Stimulated activated naive CD8-positive, alpha-beta T cell treated with anti-CD3 and anti-CD28 coated beads, Interleukin-15, Interleukin-2, amounts not matched to agents 100 ng/mL and 50 ng/mL, for 24 hours (primary cell): ENCODE measurements around the gene TULP3.

Source experiments
- H3K27ac Mint-ChIP-seq: one replicate; pipeline ENCODE4 v1.8.0; 2021; ENCODE audit warnings: mild to moderate bottlenecking, mixed read lengths
- H3K27me3 Mint-ChIP-seq: one replicate; pipeline ENCODE4 v1.8.0; 2021; ENCODE audit warnings: mixed read lengths
- H3K36me3 Mint-ChIP-seq: one replicate; pipeline ENCODE4 v1.8.0; 2021; ENCODE audit warnings: low read depth, mixed read lengths
- H3K4me1 Mint-ChIP-seq: one replicate; pipeline ENCODE4 v1.8.0; 2021; ENCODE audit warnings: low read depth, mixed read lengths
- H3K4me3 Mint-ChIP-seq: one replicate; pipeline ENCODE4 v1.8.0; 2021; ENCODE audit warnings: mild to moderate bottlenecking, mixed read lengths
- H3K9me3 Mint-ChIP-seq: one replicate; pipeline ENCODE4 v1.8.0; 2021; ENCODE audit warnings: mixed read lengths

TULP3 gene, protein sequence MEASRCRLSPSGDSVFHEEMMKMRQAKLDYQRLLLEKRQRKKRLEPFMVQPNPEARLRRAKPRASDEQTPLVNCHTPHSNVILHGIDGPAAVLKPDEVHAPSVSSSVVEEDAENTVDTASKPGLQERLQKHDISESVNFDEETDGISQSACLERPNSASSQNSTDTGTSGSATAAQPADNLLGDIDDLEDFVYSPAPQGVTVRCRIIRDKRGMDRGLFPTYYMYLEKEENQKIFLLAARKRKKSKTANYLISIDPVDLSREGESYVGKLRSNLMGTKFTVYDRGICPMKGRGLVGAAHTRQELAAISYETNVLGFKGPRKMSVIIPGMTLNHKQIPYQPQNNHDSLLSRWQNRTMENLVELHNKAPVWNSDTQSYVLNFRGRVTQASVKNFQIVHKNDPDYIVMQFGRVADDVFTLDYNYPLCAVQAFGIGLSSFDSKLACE

DNA sequence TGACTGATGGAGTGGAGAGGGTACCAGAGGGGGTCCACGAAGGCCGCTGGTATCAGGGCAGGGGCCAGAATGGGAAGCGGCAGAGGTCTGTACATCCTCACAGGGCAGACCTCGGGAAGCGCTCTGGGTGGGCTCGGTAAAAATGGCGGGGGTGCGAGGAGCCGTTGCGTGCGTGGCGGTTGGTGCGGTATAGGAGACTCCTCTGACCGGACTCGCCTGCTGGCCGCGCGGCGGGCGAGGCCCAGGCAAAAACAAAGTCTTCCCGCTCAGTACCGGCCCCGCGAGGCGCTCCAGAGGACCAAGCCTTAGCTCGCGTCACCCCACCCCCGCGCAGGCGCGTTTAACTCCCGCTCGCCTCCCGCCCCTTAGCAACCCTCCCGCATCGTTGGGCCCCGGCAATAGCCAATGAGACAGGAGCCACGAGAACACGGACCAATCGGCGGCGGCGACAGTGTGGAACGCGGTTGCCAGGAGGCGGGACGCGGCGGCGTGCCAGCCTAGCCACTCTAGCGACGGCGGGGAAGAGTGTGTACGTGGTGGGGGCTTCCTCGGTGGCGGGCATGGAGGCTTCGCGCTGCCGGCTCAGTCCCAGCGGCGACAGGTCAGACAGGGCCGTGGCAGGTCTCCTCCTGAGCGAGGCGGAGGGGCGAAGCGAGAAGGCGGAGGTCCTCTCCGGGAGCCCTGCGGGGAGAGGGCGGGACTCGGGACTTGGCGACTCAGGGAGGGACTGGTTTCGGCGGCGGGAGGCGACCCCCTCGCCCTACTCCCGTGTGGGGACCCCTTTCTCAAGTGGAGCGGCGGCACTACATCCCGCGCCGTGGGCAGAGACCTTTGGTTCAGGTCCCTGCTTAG lies at the start of gene TULP3:
Gene TULP3 (plus strand): TSS at position 504 of the 852 bp plus-strand sequence. CDS start 57 bp downstream, at position 561.
- Mint-ChIP-seq H3K36me3 (peaks cover 25% of the 10 kb centered on the region), H3K9me3 (no peaks in the 10 kb centered on the region), H3K27ac (peak within 1 kb of the TSS; percentile 96), H3K4me3 (peak within 1 kb of the TSS; percentile 88), H3K4me1 (peaks cover 37% of the 10 kb centered on the region), H3K27me3 (no peaks in the 10 kb centered on the region)

DNA sequence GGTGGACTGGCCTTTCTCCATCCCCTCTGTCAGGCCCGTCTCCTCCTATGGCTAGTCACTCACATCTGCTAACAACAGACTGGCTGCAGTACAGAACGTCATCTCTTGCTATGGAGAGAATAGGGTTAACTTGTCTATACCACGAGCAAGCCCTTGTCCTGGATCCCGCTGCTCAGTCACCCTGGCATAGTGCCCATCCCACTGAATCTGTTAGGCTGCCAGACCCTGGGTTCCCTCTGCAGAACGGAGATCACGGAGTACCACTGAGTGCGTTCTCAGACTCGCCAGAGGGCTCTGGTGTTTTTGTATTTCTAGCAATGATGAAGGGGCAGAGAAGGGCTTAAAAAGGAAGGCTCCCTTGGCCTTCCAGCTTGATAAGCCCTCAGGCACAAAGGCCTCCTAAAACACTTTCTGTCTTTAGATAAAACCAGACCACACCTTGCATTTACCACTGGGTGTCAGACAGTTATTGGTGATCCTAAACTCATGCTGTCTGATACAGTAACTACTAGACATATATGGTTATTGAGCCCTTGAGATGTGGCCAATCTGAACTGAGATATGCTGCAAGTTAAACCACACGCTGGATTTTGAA lies 49.5 kb upstream of the TULP3 start:
- H3K36me3 Mint-ChIP-seq, result peaks cover 46% of the 10 kb centered on the region

DNA sequence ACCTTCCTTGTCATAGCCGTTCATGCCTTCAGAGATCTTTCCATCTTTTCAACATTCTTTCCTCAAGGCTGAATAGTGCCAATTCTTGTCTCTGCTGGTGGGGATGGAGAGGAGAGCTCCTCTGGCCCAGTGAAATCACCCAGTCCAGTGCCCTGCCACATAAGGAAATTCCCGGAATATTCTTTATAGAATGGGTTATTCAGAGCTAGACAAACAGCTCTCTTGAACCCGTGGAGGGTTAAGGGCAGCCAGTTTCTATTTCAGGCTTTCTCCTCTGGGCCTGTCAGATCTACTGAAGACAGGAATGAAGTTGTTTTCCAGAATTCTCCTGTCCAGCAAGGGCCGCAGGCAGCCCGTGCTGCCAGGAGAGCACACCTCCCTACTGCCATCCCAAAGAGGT lies 47.7 kb upstream of the TULP3 start:
- H3K36me3 Mint-ChIP-seq, result peaks cover 42% of the 10 kb centered on the region
- no peaks in the 10 kb centered on the region for H3K4me1 Mint-ChIP-seq
- H3K27me3 Mint-ChIP-seq, result no peaks in the 10 kb centered on the region
- no peak overlapping the region for H3K27ac Mint-ChIP-seq
- no peak overlapping the region for H3K4me3 Mint-ChIP-seq
- H3K9me3 Mint-ChIP-seq, result no peaks in the 10 kb centered on the region

More for the DNA sequence above, 49.5 kb upstream of the TULP3 start:
- no peaks in the 10 kb centered on the region for H3K9me3 Mint-ChIP-seq
- no peaks in the 10 kb centered on the region for H3K27me3 Mint-ChIP-seq
- no peak overlapping the region for H3K4me3 Mint-ChIP-seq
- no peaks in the 10 kb centered on the region for H3K4me1 Mint-ChIP-seq
- no peak overlapping the region for H3K27ac Mint-ChIP-seq

DNA sequence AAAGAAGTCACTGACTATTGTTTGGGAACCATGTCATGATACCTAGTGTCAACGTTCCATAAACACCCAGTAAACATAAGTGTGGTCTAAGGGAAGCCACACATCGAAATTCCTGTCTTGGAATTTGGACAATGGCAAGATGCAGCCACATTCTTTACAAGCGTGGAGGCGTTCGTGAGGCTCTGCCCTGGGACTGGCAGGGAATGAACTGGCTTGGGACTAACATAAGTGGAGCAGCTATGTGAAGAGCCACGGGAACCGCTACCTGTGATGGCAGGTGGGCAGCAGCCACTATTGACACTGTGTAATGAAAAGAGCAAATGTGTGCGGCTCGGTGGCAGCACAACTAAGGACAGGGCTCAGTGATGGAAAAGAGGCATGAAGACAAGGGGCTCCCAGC lies 45.9 kb upstream of the TULP3 start:
- Mint-ChIP-seq H3K4me1 (no peaks in the 10 kb centered on the region), H3K36me3 (peaks cover 35% of the 10 kb centered on the region), H3K4me3 (no peak overlapping the region), H3K27me3 (no peaks in the 10 kb centered on the region), H3K9me3 (no peaks in the 10 kb centered on the region), H3K27ac (peak overlapping the region; percentile 29)

DNA sequence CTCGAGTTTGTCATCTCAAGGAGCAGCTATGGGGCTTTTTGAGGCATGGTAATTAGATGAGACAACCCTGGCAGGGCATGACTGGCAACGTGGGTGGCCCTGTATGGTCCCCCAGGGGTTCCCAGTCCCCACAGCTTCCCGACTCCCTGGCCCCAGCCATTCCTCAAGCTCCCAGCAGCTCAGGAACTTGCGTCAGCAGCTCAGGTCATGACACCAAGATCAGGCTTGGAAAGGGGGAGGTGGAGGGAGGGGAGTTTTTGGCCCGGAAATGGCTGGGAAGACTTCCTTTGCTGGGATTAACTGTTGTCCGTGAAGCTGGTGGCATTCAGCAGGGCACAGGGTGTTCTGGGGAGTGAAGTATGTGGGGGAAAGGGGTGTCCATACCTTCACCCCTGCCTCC lies 45.4 kb upstream of the TULP3 start:
- Mint-ChIP-seq H3K27me3 (no peaks in the 10 kb centered on the region), H3K4me3 (no peak overlapping the region), H3K4me1 (no peaks in the 10 kb centered on the region), H3K36me3 (peaks cover 33% of the 10 kb centered on the region), H3K9me3 (no peaks in the 10 kb centered on the region), H3K27ac (peak overlapping the region; percentile 29)

DNA sequence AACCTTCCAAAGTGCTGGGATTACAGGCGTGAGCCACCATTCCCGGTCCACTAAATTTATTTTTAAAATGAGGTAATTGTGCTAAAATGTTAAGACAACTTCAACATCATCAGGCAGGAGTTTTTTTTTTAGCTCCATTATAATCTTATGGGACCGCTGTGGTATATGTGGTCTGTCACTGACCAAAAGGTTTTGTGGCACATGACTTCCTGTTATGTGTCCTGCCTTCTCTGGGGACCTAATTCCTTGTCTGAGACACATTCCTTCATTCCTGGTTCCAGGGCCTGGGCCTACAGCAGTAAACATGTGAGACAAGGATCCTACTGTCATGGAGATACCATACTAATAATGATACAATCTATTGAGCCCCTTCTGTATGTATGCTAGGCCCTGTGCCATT lies 38.8 kb upstream of the TULP3 start:
- no peak overlapping the region for H3K27ac Mint-ChIP-seq
- no peaks in the 10 kb centered on the region for H3K4me1 Mint-ChIP-seq
- H3K27me3 Mint-ChIP-seq, result no peaks in the 10 kb centered on the region
- H3K36me3 Mint-ChIP-seq, result peaks cover 24% of the 10 kb centered on the region
- H3K9me3 Mint-ChIP-seq, result no peaks in the 10 kb centered on the region
- no peak overlapping the region for H3K4me3 Mint-ChIP-seq

DNA sequence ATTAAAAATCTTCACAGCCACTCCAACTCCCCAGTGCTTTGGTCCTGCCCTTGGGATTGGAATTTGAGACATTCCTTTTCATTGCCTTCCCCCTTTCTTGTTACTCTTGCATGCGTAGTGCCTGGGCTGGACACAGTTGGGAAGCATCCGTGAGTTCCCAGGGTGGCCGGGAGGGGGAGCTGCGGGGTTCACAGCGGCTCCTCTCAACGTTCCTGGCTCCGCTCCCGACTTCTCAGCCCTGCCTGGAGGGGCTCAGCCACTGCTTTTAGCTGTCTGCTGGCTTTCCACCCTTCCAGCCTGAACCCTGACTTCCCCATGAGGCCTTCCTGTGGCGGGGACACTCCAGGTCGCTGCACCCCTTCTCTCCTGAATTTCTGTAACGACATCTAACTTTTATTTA lies 37.1 kb upstream of the TULP3 start:
- Mint-ChIP-seq H3K27me3 (no peaks in the 10 kb centered on the region), H3K9me3 (no peaks in the 10 kb centered on the region), H3K4me1 (no peaks in the 10 kb centered on the region), H3K36me3 (peaks cover 21% of the 10 kb centered on the region), H3K27ac (no peak overlapping the region), H3K4me3 (no peak overlapping the region)

DNA sequence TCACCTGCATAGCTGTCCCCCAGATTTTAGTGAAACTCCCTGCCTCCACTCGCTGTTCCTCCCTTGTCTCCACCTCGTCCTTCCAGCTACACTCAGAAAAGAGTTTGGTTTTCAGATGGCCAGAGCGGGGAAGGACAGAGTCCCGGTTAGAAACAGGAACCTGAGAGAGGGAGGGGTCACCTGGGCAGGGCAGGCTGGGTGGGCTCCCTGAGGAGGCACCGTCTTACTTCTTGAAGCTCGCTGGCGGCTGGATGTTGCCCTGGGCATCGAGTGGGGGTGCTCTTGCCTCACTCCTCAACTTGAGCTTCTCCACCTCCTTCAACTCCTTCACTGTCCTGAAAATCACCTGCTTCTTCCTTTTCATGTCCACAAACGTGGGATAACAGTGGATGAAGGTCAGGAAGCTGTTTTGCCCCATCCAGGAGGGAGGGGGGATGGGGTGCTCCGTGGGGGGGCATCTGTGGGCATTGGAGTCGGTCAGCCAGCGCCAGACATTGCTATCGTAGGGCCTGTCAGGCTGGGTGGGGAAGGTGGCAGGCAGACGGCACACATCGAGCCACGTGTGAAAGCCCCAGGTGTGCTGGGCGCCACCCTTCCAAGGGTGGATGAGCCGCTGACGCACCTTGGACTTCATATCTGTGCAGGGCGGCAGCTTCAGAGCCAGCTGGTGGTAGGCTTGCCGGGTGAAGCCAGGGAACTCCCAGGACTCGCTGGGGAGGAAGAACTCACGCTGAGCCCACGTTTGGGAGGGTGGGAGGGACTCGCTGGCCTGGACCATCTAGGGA lies 35.8 kb upstream of the TULP3 start:
- Mint-ChIP-seq H3K9me3 (no peaks in the 10 kb centered on the region), H3K36me3 (peaks cover 22% of the 10 kb centered on the region), H3K27ac (no peak overlapping the region), H3K4me1 (no peaks in the 10 kb centered on the region), H3K27me3 (no peaks in the 10 kb centered on the region), H3K4me3 (no peak overlapping the region)

DNA sequence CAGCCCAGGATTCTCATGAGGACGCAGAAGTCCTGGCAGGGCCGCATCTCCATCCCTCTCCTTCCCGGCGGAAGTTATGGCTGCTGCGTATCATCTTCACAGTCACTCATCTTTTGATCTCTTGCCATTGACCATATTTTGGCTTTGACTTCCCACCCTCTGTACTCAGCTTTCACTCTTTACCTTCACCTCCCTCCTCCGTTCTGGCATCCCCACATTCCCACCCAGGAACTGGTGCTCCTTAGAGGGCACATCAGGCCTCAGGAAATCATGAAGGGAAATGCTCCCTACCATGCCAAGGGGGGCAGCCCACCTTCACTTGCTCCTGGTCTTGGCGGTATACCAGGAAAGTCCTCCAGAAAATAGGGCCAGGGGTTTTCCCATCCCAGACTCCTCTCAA lies 35.1 kb upstream of the TULP3 start:
- Mint-ChIP-seq H3K27ac (no peak overlapping the region), H3K4me3 (no peak overlapping the region), H3K27me3 (no peaks in the 10 kb centered on the region), H3K4me1 (no peaks in the 10 kb centered on the region), H3K9me3 (no peaks in the 10 kb centered on the region), H3K36me3 (peaks cover 28% of the 10 kb centered on the region)

DNA sequence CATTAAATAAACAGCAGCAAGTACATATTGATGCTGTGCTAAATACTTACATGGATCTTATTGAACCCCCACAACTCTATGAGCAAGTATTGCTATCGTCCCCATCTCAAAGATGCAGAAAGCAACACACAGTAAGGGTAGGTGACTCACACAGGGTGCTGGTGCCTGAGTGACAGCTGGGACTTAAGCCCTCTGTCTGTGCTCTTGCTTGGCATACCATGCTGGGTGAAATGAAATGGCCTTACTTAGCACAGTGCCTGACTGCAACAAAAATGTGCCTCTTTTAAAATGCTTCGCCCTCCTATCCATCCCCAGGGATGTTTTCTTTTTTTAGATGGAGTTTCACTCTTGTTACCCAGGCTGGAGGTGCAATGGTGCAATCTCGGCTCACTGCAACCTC lies 34.6 kb upstream of the TULP3 start:
- Mint-ChIP-seq H3K4me1 (no peaks in the 10 kb centered on the region), H3K36me3 (peaks cover 30% of the 10 kb centered on the region), H3K27ac (no peak overlapping the region), H3K27me3 (no peaks in the 10 kb centered on the region), H3K9me3 (no peaks in the 10 kb centered on the region), H3K4me3 (no peak overlapping the region)

DNA sequence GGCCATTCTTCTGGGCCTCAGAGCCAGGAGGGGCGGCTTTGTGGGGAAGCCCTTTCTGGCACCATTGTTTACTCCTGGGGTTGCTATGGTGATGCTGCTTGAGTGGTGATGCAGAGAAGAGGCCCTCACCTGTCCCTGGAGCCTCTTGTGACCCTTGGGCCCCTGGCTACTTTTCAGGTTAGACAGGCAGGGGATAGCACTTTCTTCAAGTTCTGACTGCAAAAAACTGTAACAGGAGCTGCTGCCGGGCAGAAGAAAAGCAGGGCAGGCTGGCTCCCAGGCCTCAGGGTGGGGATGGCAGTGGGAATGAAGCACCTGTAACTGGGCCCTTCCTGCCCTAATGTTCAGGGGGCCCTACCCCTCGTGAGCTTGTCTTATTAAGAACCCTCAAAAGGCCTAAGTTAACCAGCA lies 33.7 kb upstream of the TULP3 start, which contains the start of gene TEX52:
Gene TEX52 (minus strand): TSS at position 19 of the 411 bp plus-strand sequence. CDS start 13 bp downstream, at position 6.
- Mint-ChIP-seq H3K36me3 (peaks cover 40% of the 10 kb centered on the region), H3K27me3 (no peaks in the 10 kb centered on the region), H3K27ac (peak within 1 kb of the TSS; percentile 28), H3K4me3 (no peak within 1 kb of the TSS), H3K9me3 (no peaks in the 10 kb centered on the region), H3K4me1 (no peaks in the 10 kb centered on the region)

DNA sequence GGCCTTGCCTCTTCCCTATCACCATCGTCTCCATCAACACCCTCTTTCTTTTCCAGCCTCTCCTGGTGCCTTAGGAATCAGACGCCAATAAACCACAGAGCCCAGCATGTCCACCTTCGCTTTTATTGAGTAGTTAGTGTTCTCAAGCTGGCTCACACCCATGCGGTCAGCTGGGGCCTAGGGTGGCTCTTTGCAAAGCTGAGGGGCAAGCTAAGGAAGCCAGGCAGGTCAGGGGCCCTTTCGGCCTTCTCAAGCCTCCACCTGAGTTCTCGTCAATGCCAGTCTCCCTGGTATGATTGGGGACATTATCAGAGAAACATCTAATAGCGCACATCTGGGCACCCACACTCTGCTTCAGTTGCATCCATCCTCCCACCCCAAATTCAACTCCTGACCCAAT lies 33.1 kb upstream of the TULP3 start:
- no peak overlapping the region for H3K27ac Mint-ChIP-seq
- H3K4me3 Mint-ChIP-seq, result no peak overlapping the region
- H3K9me3 Mint-ChIP-seq, result no peaks in the 10 kb centered on the region
- H3K4me1 Mint-ChIP-seq, result no peaks in the 10 kb centered on the region
- no peaks in the 10 kb centered on the region for H3K27me3 Mint-ChIP-seq
- peaks cover 42% of the 10 kb centered on the region for H3K36me3 Mint-ChIP-seq

DNA sequence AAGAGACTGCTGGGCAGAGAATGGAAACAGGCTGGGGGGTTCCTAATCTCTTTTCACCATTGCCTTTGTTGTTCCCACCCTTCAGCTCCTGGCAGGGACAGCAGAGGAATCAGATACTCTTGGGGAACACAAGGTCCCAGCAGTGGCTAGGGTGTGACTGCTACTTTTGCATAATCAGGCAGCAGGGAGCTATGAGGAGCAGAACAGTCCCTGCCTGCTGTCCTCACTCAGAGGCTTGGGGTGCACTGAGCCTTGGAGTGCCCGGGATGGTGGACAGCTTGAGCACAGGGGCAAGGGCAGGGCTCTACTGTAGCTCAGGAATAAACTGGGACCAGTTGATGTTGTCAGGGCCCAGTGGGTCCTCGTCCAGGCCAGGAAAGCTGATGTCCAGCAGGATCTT lies 32.4 kb upstream of the TULP3 start:
- Mint-ChIP-seq H3K4me3 (no peak overlapping the region), H3K36me3 (peaks cover 49% of the 10 kb centered on the region), H3K9me3 (no peaks in the 10 kb centered on the region), H3K27me3 (no peaks in the 10 kb centered on the region), H3K27ac (no peak overlapping the region), H3K4me1 (no peaks in the 10 kb centered on the region)

DNA sequence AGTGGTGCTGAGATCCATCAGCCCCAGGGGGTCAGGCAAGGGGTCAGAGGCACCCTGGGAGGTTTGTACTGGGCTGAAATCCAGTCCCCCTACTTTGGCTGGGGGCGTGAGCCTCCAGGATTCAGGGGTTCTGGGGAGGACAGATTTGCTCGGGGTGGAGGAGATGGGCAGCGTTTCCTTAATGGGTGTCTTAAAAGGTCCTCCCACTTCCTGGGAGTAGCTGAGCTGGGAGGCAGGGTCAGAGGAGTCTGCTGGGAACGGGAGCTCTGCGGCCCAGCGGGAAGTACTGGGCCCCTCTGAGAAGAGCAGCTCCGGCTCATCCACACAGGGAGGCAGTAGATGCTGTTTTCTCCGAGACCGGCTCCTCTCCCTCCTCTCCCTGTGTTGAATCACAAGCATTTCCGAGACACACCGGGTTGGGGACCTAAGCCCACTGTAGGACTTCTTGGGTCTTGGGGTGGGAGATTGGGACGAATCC lies 31.7 kb upstream of the TULP3 start:
- peaks cover 55% of the 10 kb centered on the region for H3K36me3 Mint-ChIP-seq
- no peaks in the 10 kb centered on the region for H3K4me1 Mint-ChIP-seq
- no peaks in the 10 kb centered on the region for H3K9me3 Mint-ChIP-seq
- H3K27me3 Mint-ChIP-seq, result no peaks in the 10 kb centered on the region
- no peak overlapping the region for H3K4me3 Mint-ChIP-seq
- peak overlapping the region; percentile 55 for H3K27ac Mint-ChIP-seq
